ENCODE data around the gene JMJD1C. TPM values are rescaled to one million over a fixed set of nuclear protein-coding genes. Genes with fewer than 3 reads are reported as not detected.

Gene JMJD1C
- total RNA-seq, 2 experiments from 2014 or later: 99.2 to 118 TPM

DNA sequence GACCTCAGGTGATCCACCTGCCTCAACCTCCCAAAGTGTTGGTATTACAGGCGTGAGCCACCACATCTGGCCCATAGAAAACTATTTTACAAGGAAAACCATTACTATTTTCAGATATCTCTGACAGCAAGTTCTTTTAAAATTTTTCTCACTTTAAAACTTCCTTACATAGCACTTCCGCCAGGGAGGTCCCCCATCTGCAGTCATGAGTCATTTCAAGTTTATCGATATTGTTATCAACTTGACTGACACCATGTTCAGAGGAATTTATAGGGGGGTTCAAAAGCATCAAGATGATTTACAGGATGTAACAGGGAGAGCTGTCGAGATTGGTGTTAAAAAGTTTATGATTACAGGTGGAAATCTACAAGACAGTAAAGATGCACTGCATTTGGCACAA lies 243.8 kb downstream of the JMJD1C start:
- intact Hi-C loops (cut with micrococcal nuclease; ENCODE audit: unreplicated experiment): no loop called here
- peaks cover 42% of the 10 kb centered on the region for H4K20me1 ChIP-seq (ENCODE audit: insufficient read depth, low read length)
- no peak overlapping the region for H2AFZ ChIP-seq (ENCODE audit: low read length)
- peaks cover 57% of the 10 kb centered on the region for H3K4me1 ChIP-seq (ENCODE audit: insufficient read depth, low read length, poor library complexity, severe bottlenecking)
- no peak for TF ChIP-seq EZH2phosphoT487 (IDR thresholded peaks at IDR 0.05; ENCODE audit: borderline replicate concordance, low read depth, low read length)
- TF ChIP-seq, protein P1, sequence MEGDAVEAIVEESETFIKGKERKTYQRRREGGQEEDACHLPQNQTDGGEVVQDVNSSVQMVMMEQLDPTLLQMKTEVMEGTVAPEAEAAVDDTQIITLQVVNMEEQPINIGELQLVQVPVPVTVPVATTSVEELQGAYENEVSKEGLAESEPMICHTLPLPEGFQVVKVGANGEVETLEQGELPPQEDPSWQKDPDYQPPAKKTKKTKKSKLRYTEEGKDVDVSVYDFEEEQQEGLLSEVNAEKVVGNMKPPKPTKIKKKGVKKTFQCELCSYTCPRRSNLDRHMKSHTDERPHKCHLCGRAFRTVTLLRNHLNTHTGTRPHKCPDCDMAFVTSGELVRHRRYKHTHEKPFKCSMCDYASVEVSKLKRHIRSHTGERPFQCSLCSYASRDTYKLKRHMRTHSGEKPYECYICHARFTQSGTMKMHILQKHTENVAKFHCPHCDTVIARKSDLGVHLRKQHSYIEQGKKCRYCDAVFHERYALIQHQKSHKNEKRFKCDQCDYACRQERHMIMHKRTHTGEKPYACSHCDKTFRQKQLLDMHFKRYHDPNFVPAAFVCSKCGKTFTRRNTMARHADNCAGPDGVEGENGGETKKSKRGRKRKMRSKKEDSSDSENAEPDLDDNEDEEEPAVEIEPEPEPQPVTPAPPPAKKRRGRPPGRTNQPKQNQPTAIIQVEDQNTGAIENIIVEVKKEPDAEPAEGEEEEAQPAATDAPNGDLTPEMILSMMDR (conservative IDR thresholded peaks at IDR 0.05; ENCODE audit: low read length): no peak
- BruUV-seq (replicated peaks): no TSS peak
- H3K27ac ChIP-seq (ENCODE audit: low read depth, low read length, poor library complexity, severe bottlenecking): no peak overlapping the region
- ChIA-PET POLR2A (interaction anchor here (1.1 to 1.5 kb wide), 2 partner anchors 14 to 19 kb away, joined by 3 read pairs; no protein-coding TSS in a partner anchor), CTCF (ENCODE audit: unreplicated experiment) (no interaction called here)
- DNase-seq (ENCODE audit: low spot score): no peak
- H3K36me3 ChIP-seq (ENCODE audit: insufficient read depth, low read length): peaks cover 19% of the 10 kb centered on the region; the same call in 1 of the 2 replicates
- 0 out of 2 replicates have a peak overlapping the region, but pooled peaks have one; percentile 2 for H3K4me2 ChIP-seq (ENCODE audit: low read length)
- H3K9me3 ChIP-seq (ENCODE audit: low read length): no peaks in the 10 kb centered on the region
- H3K4me3 ChIP-seq (ENCODE audit: low read depth, low read length, poor library complexity, severe bottlenecking): no peak overlapping the region
- peaks cover 98% of the 10 kb centered on the region for H3K79me2 ChIP-seq (ENCODE audit: insufficient read depth, low read depth, low read length)
- no peaks in the 10 kb centered on the region for H3K9me2 ChIP-seq (ENCODE audit: insufficient read depth, low read length)

DNA sequence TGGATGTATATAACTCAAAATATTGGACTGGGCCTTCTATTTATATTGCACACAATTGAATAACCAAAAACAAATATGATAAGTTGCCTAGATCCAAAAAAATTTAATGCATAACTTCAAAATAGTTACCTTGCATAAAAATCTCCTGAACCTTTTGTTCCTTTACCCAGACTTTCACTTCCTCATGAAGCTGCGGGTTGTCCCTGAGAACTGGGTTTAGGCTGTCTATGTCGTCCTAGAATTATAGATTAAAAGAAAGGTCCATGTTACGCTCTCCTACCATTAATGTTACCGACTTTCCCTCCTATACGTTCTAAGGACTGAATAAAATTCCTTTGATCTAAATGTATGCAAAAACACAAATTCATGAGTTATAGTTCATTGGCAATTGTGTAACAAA lies 246.0 kb downstream of the JMJD1C start:
- TF ChIP-seq, protein P1 (conservative IDR thresholded peaks at IDR 0.05; ENCODE audit: low read length): no peak
- no peak for TF ChIP-seq EZH2phosphoT487 (IDR thresholded peaks at IDR 0.05; ENCODE audit: borderline replicate concordance, low read depth, low read length)
- H3K36me3 ChIP-seq (ENCODE audit: insufficient read depth, low read length): peaks cover 41% of the 10 kb centered on the region
- H3K4me3 ChIP-seq (ENCODE audit: low read depth, low read length, poor library complexity, severe bottlenecking): no peak overlapping the region
- peak overlapping the region; percentile 45 for H3K4me2 ChIP-seq (ENCODE audit: low read length)
- POLR2A ChIA-PET: no interaction called here
- peak; percentile 32 for DNase-seq (ENCODE audit: low spot score)
- H3K79me2 ChIP-seq (ENCODE audit: insufficient read depth, low read depth, low read length): peaks cover 98% of the 10 kb centered on the region
- H3K9me3 ChIP-seq (ENCODE audit: low read length): no peaks in the 10 kb centered on the region
- no TSS peak for BruUV-seq (replicated peaks)
- H4K20me1 ChIP-seq (ENCODE audit: insufficient read depth, low read length): peaks cover 39% of the 10 kb centered on the region
- H3K4me1 ChIP-seq (ENCODE audit: insufficient read depth, low read length, poor library complexity, severe bottlenecking): peaks cover 47% of the 10 kb centered on the region
- no peak overlapping the region for H3K27ac ChIP-seq (ENCODE audit: low read depth, low read length, poor library complexity, severe bottlenecking)
- intact Hi-C loops (cut with micrococcal nuclease; ENCODE audit: unreplicated experiment): loop anchor here (5.0 kb wide), 2 partner anchors 243 to 303 kb away; partner anchors contain the start of gene REEP3
- H3K9me2 ChIP-seq (ENCODE audit: insufficient read depth, low read length): no peaks in the 10 kb centered on the region
- CTCF ChIA-PET (ENCODE audit: unreplicated experiment): no interaction called here
- H2AFZ ChIP-seq (ENCODE audit: low read length): no peak overlapping the region

DNA sequence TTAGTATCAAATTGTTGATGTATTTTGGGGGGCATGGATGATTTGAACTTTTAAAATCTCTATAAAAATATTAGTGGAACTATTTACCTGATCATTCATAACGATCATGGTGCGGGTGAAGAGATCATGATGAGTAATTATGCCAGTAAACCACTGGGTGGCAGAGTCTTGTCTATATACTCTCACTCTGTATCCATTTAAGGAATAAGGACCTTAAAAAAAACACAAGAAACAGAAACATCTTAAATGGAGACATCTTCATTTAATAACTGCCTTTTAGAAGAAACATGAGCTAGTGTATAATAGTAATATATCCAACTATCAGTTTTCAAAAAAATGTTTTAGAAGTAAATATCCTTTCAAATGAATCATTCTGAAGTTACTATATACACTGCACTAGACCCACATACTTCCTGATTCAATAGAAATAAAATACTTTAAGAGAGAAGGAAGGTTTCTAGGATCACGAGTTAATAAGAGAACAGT lies 248.6 kb downstream of the JMJD1C start:
- Histone ChIP-seq H3K9me3 (ENCODE audit: low read length) (peaks cover 2% of the 10 kb centered on the region; the same call in 1 of the 2 replicates), H3K79me2 (ENCODE audit: insufficient read depth, low read depth, low read length) (peaks cover 98% of the 10 kb centered on the region), H3K4me3 (ENCODE audit: low read depth, low read length, poor library complexity, severe bottlenecking) (no peak overlapping the region), H3K4me1 (ENCODE audit: insufficient read depth, low read length, poor library complexity, severe bottlenecking) (peaks cover 44% of the 10 kb centered on the region), H3K27ac (ENCODE audit: low read depth, low read length, poor library complexity, severe bottlenecking) (no peak overlapping the region), H2AFZ (ENCODE audit: low read length) (no peak overlapping the region), H3K9me2 (ENCODE audit: insufficient read depth, low read length) (no peaks in the 10 kb centered on the region), H3K36me3 (ENCODE audit: insufficient read depth, low read length) (peaks cover 53% of the 10 kb centered on the region), H3K4me2 (ENCODE audit: low read length) (peak overlapping the region; percentile 26; the same call in 1 of the 2 replicates), H4K20me1 (ENCODE audit: insufficient read depth, low read length) (peaks cover 46% of the 10 kb centered on the region)
- peak; percentile 73 for DNase-seq (ENCODE audit: low spot score)
- CTCF ChIA-PET (ENCODE audit: unreplicated experiment): interaction anchor here (0.8 to 1.0 kb wide), 2 partner anchors 52 to 414 kb away, joined by 3 to 4 read pairs; no protein-coding TSS in a partner anchor
- no peak for TF ChIP-seq EZH2phosphoT487 (IDR thresholded peaks at IDR 0.05; ENCODE audit: borderline replicate concordance, low read depth, low read length)
- TF ChIP-seq, protein P1 (conservative IDR thresholded peaks at IDR 0.05; ENCODE audit: low read length): peak; percentile 93
- POLR2A ChIA-PET: interaction anchor here (0.6 to 1.9 kb wide), 6 partner anchors 11 to 660 kb away, joined by 3 to 9 read pairs (median 4); no protein-coding TSS in a partner anchor
- BruUV-seq (replicated peaks): no TSS peak
- intact Hi-C loops (cut with micrococcal nuclease; ENCODE audit: unreplicated experiment): loop anchor here (1.0 to 5.0 kb wide), 5 partner anchors 51 to 504 kb away; partner anchors contain the start of gene REEP3
